ENCODE results near the gene SPDEF.

Gene SPDEF

GRCh38 chr6:34583861-34584604 lies 27.9 kb upstream of the SPDEF start:
- DNase-seq (ENCODE audit: low read depth), result no peak

GRCh38 chr6:34583461-34583860 lies 27.3 kb upstream of the SPDEF start:
- no peak for DNase-seq (ENCODE audit: low read depth)

GRCh38 chr6:34581561-34581920 lies 25.4 kb upstream of the SPDEF start:
- no peak for DNase-seq (ENCODE audit: low read depth)

- DNase-seq (ENCODE audit: low read depth), result no peak
Observed at GRCh38 chr6:34580707-34581560, 24.8 kb upstream of the SPDEF start.

GRCh38 chr6:34578445-34579262 lies 22.5 kb upstream of the SPDEF start:
- DNase-seq (ENCODE audit: low read depth), result no peak

GRCh38 chr6:34576286-34576955 lies 20.3 kb upstream of the SPDEF start:
- no peak for DNase-seq (ENCODE audit: low read depth)

GRCh38 chr6:34575326-34575725 lies 19.2 kb upstream of the SPDEF start:
- DNase-seq (ENCODE audit: low read depth), result no peak

- no peak for DNase-seq (ENCODE audit: low read depth)
Observed at GRCh38 chr6:34574647-34575293, 18.6 kb upstream of the SPDEF start.

GRCh38 chr6:34573567-34574183 lies 17.5 kb upstream of the SPDEF start:
- DNase-seq (ENCODE audit: low read depth), result no peak

GRCh38 chr6:34572585-34572984 lies 16.5 kb upstream of the SPDEF start:
- no peak for DNase-seq (ENCODE audit: low read depth)

- no peak for DNase-seq (ENCODE audit: low read depth)
Observed at GRCh38 chr6:34572021-34572420, 15.9 kb upstream of the SPDEF start.

- DNase-seq (ENCODE audit: low read depth), result no peak
Observed at GRCh38 chr6:34571388-34571787, 15.3 kb upstream of the SPDEF start.

- no peak for DNase-seq (ENCODE audit: low read depth)
Observed at GRCh38 chr6:34570066-34570833, 14.1 kb upstream of the SPDEF start.

GRCh38 chr6:34569361-34569973 lies 13.3 kb upstream of the SPDEF start:
- no peak for DNase-seq (ENCODE audit: low read depth)

- no peak for DNase-seq (ENCODE audit: low read depth)
Observed at GRCh38 chr6:34568341-34569201, 12.4 kb upstream of the SPDEF start.

- DNase-seq (ENCODE audit: low read depth), result no peak
Observed at GRCh38 chr6:34566830-34567546, 10.9 kb upstream of the SPDEF start.

GRCh38 chr6:34565722-34566137 lies 9.6 kb upstream of the SPDEF start:
- DNase-seq (ENCODE audit: low read depth), result no peak

- DNase-seq (ENCODE audit: low read depth), result no peak
Observed at GRCh38 chr6:34564181-34564580, 8.1 kb upstream of the SPDEF start.

Data from stimulated activated CD4-positive, alpha-beta T cell treated with anti-CD3 and anti-CD28 coated beads, Interleukin-2, amount 100 ng/mL, for 4 hours (primary cell).